Right renal cortex interstitium (tissue), 3 donors: Measurements from ENCODE around the gene SLC23A3. TPM values are rescaled to one million over a fixed set of nuclear protein-coding genes. Genes with fewer than 3 reads are reported as not detected.
"Not testable (repeated sequence)": the region's sequence is repeated elsewhere in the genome, so short reads cannot be mapped to it uniquely, and the experiment has no call there.

Source experiments
- DNase-seq, 3 donors: peaks; one replicate each; pipeline ENCODE4 v3.0.0-alpha.2; 2013; ENCODE audit warnings: low read depth in 3 of 3, low spot score in 2 of 3
- polyA plus RNA-seq, 3 donors: library from polyadenylated mRNA; unstranded; fragments of 120-200 nt; gene quantifications; one replicate each; pipeline ENCODE4 v1.2.1, GENCODE V29; 2013; ENCODE audit not compliant: insufficient read length in 3 of 3

Gene SLC23A3
- polyA plus RNA-seq, 3 donors = 14.0 to 21.4 (median 17.8) TPM

DNA sequence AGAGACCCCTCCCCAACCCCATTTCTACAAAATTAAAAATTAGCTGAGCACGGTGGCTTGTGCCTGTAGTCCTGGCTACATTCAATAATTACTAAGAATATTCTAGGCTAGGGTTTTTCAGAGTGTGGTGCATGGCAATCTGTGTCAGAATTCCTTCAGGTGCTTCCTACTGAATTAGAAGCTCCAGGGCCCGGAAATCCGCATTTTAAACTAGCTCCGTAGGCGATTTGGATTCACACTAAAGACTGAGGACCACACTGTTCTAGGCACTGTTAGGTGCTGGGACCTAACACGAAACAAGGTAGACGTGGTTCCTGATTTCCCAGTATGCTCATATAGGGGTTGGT lies 36.1 kb upstream of the SLC23A3 start:
- DNase-seq = no peak

DNA sequence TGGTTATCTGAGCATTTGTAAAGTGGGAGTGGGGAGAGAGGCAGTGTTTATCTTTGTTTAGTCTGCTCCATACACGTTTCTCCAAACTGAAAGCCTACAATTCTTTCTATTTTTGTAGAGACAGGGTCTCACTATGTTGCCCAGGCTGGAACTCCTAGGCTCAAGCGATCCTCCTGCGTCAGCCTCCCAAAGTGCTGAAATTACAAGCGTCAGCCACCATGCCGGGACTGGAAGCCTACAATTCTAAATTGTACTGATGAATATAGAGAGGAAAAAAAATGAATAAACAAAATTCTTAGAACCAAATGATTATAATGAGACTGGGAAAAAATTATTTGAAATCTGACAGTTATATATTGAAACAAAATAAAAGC lies 35.3 kb upstream of the SLC23A3 start:
- no peak for DNase-seq

DNA sequence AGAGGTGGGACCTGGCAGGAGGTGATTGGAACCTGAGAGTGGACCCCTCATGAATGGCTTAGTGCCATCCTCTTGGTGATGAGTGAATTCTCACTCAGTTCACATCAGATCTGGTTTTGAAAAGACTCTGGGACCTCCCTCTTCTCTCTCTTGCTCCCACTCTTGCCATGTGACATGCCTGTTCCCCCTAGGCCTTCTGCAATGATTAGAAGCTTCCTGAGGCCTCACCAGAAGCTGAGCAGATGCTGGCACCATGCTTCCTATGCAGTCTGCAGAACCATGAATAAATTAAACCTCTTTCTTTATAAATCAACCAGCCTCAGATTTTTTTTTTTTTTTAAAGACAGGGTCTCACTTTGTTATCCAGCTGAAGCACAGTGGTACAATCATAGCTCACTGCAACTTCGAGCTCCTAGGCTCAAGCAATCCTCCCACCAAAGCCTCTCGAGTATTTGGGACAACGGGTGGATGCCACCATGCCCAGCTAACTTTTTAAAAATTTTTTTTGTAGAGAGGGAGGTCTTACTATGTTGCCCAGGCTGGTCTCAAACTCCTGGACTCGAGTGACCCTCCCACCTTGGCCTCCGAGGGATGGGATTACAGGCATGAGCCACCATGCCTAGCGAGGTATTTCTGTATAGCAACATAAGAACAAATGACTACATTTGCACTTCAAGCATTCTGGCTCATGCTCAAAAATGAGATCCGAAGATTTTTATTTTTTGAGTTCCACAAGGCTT lies 34.8 kb upstream of the SLC23A3 start:
- DNase-seq = no peak

DNA sequence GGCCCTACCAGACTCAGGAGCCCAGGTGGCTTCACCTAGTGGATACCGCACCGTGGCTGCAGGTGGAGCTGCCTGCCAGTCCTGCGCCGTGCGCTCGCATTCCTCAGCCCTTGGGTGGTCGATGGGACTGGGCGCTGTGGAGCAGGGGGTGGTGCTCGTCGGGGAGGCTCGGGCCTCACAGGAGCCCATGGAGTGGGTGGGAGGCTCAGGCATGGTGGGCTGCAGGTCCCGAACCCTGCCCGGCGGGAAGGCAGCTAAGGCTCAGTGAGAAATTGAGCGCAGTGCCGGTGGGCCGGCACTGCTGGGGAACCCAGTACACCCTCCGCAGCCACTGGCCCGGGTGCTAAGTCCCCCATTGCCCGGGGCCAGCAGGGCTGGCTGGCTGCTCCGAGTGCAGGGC lies 31.5 kb upstream of the SLC23A3 start:
- not testable (repeated sequence) for DNase-seq

DNA sequence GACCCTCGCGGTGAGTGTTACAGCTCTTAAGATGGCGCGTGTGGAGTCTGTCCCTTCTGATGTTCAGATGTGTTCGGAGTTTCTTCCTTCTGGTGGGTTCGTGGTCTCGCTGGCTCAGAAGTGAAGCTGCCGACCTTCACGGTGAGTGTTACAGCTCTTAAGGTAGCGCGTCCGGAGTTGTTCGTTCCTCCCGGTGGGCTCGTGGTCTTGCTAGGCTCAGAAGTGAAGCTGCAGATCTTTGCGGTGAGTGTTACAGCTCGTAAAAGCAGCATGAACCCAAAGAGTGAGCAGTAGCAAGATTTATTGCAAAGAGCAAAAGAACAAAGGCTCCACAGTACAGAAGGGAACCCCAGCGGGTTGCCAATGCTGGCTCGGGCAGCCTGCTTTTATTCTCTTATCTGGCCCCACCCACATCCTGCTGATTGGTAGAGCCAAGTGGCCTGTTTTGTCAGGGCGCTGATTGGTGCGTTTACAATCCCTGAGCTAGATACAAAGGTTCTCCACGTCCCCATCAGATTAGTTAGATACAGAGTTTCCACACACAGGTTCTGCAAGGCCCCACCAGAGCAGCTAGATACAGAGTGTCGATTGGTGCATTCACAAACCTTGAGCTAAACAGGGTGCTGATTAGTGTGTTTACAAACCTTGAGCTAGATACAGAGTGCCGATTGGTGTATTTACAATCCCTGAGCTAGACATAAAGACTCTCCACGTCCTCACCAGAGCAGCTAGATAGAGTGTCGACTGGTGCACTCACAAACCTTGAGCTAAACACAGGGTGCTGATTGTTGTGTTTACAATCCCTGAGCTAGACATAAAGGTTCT lies 30.9 kb upstream of the SLC23A3 start:
- DNase-seq = not testable (repeated sequence)

DNA sequence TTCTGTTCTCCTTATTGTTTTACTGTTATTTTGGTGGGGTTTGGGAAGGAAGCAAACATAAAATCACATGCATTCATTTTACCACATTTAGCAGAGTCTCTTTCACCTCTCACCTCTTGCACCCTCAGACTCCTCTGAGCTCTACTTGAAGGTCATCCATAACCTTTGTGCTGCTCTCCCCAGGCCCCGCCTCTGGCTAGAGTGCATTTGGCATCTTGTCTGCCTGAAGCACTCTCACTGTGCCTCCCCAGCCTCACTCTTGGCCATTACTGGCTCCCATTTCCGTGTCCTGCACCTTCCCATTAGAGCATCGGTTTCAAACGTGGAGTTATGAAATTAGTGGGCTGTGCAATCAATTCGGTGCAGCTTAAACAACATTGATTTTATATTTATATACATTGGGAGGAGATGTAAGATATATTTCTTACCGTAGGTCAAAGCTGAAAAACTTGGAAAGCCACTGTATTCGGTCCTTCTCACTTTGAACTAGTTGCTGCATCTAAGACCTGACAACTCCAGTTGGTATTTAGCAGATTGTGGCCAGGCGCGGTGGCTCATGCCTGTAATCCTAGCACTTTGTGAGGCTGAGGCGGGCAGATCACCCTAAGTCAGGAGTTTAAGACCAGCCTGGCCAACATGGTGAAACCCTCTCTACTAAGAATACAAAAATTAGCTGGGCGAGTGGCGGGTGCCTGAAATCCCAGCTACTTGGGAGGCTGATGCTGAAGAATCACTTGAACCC lies 29.8 kb upstream of the SLC23A3 start:
- no peak for DNase-seq

DNA sequence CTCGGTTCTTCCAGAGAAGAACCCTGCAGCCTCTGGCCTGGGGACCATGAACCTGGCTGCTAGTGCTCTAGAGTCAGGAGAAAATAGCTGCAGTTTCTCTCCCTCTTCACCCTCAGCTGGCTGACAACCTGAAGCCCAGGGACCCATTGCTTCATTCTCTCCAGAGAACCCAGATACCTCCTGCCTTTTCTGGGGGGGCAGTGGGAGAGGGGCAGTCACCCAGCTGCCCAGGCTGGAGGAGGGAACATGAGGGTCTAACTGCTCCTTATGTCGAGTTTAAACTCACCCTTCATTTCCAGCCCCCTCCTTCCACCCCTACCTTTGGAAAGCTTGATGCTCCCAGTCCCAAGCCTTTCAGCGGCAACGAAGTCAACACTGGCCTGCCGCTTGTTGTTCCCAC lies 29.1 kb upstream of the SLC23A3 start:
- no peak for DNase-seq

DNA sequence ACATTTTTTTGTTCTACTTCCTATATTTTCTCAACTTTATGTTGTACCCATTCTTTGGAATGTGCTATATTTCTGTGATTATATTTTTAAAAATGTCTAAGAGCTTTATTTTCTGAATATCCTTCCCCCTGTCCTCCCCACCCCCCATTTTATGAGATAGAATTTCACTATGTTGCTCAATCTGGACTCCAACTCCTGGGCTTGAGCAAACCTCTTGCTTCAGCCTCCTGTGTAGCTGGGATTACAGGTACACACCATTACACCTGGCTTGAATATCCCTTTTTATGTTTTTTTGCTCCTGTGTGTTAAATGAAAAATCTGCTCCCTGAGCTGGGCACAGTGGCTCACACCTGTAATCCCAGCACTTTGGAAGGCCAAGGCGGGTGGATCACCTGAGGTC lies 27.6 kb upstream of the SLC23A3 start:
- DNase-seq = no peak

DNA sequence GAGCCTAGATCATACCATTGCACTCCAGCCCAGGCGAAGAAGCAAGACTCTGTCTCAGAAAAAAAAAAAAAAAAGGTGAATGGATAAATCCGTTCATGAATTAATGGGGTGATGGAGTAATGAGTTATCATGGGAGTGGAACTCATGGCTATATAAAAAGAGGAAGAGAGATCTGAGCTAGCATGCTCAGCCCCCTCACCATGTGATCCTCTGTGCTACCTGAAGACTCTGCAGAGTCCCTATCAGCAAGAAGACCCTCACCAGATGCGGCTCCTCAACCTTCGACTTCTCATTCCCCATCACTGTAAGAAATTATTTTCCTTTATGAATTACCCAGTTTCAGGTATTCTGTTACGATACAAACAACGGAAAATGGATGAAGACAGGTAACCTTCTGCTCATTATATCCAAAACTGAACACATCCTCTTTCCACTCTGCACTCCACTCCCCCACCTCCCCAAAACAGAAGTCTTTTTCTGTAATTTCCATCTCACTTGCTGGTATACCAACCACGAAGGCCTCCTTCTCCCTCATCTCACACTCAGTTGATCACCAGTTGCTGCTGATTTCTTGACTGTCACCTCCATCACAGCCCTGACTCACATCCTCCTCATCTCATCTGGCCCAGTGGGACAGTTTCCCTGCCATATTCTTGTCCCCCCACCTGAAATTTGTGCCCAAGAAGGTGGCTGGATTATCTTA lies 17.1 kb upstream of the SLC23A3 start:
- DNase-seq = no peak

DNA sequence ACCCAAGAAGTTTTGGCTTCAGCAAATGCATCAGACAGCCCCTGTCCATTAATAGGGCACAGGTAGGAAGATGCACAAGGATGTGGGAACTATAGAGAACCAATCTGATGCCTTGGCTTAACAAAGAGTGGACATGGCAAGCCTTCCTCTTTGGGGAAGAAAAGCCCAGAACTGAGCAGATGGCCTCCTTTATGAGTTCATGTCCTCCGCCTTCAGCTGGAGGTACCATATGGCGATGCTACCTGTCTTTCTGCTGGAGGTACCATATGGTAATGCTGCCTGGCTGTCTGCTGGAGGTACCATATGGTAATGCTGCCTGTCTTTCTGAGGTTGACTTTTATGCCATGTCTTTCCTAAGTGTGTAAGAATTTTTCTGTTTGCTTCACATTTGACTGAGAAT lies 14.3 kb upstream of the SLC23A3 start:
- no peak for DNase-seq

DNA sequence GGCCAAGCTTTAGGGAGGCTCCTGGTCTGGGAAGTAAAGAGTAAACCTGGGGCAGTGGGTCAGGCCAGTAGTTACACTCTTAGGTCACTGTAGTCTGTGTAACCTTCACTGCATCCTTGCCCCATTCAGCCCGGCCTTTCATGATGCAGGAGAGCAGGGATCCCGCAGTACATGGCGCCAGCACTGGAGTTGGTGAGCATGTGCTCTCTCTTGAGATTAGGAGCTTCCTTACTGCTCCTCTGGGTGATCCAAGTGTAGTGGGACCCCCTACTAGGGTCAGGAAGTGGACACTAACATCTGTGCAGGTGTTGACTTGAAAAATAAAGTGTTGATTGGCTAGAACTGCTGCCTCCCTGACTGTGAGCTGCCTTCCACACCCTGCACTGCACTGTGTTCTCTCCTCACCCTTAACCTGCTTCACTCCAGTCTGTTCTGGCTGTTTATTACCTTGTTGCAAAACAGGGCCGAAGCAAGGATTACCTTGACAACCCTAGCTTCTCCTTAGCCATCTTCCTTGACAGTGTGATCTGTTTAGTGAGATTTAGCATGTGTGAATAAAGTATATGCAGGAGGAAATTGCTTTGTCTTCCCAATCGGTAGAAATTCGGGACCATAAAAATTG lies 13.4 kb upstream of the SLC23A3 start:
- DNase-seq = no peak

DNA sequence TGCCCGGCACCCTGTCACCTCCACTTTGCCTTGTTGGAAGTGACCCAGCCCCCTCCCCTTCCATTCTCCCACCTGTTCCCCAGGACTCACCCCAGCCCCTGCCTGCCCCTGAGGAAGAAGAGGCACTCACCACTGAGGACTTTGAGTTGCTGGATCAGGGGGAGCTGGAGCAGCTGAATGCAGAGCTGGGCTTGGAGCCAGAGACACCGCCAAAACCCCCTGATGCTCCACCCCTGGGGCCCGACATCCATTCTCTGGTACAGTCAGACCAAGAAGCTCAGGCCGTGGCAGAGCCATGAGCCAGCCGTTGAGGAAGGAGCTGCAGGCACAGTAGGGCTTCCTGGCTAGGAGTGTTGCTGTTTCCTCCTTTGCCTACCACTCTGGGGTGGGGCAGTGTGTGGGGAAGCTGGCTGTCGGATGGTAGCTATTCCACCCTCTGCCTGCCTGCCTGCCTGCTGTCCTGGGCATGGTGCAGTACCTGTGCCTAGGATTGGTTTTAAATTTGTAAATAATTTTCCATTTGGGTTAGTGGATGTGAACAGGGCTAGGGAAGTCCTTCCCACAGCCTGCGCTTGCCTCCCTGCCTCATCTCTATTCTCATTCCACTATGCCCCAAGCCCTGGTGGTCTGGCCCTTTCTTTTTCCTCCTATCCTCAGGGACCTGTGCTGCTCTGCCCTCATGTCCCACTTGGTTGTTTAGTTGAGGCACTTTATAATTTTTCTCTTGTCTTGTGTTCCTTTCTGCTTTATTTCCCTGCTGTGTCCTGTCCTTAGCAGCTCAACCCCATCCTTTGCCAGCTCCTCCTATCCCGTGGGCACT lies 12.7 kb upstream of the SLC23A3 start:
- DNase-seq = no peak

DNA sequence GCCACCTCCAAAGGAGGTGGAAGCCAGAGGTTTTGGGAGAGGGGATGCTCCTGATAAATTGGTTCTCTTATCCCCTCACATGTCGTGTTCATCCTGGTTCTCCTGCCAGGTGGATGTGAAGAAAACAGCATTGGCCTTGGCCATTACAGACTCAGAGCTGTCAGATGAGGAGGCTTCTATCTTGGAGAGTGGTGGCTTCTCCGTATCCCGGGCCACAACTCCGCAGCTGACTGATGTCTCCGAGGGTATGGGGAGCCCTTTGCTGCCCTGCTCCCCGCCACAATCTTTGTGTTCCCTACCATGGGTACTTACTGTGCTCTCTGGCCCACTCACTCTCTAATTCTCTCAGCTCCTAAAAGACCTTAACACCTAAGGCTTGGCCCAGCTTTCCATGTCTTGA lies 11.7 kb upstream of the SLC23A3 start:
- DNase-seq = no peak

DNA sequence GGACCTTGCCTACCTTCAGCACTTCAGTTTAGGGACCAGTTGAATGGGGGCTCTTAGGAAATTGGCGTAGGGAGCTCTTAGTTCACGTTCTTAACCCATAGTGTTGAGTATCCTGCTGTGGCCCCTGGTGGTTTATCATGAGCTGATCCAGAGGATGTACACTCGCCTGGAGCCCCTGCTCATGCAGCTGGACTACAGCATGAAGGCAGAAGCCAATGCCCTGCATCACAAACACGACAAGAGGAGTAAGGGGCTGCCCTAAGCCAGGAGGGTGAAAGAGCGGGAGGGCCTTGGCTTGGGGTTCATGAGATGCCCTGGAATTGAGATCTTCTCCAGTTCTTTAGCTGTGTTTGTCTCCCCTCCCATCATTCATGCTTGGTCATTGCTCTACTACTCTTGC lies 11.1 kb upstream of the SLC23A3 start:
- DNase-seq = no peak

DNA sequence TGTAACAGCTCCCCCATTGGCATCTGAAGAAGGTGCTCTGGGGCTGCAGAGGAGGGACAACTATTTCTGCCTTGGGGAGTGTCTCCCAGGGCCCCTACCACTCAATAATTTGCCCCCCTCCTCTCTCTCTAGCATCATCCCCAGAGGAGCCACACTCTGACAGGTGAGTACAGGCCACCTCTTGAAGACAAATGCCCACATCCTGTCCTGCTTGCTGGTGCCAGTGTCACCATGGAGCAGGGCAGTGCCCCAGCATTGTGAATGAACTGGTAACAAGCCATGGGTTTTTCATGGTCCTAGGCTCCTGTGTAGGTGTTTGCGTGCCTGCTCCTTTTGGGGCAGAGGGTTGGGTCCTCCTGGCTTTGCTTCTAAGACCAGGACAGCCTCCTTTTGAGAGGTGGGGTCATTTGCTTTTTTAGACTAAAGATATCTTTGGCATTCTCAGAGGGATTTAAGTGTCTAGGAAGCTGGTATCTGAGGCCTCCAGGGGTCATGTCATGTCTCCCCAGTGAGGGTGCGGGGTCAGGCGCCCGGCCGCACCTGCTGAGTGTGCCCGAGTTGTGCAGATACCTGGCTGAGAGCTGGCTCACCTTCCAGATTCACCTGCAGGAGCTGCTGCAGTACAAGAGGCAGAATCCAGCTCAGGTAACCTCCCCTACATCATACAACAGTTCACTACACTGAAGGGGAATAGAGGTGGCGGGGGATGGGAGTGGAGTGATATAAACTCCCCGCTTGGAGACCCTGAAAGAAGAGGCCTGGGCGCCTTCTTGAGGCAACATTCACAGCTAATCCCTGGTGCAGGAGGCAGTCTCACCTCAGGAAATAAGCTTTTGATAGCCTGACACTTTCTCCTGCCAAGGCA lies 10.0 kb upstream of the SLC23A3 start:
- DNase-seq = no peak

DNA sequence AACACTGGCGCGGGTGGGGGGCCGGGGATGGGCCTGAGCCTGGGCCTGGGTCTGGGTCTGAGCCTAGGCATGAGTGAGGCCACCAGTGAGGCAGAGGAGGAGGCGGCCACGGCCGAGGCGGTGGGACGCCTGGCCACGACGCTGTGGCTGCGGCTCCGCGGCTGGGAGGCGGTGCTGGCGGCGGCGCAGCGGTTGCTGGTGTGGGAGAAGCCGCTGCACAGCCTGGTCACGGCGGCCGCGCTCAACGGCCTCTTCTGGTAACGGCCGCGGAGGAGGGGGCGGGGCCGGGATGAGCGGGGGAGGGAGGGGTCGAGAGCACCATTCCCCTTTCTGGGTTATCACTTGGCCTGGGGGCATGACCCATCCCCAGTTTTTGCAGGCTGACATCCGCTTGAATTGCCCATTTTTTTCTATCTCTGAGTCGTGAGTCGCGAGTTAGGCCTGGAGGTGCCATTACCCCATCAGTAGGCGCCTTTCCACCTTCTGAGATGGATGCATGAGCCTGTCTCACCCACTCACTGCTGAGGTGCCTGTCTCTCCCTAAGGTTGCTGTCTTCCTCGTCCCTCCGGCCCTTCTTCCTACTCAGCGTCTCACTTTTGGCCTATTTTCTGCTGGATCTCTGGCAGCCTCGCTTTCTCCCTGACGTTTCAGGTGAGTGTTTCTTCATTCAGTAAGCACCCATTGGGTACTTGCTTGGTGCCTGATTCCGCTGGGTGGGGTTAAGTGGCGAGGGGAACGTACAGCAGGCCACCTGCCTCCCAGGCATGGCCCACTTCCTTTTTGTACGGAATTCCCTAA lies 8.7 kb upstream of the SLC23A3 start:
- no peak for DNase-seq

DNA sequence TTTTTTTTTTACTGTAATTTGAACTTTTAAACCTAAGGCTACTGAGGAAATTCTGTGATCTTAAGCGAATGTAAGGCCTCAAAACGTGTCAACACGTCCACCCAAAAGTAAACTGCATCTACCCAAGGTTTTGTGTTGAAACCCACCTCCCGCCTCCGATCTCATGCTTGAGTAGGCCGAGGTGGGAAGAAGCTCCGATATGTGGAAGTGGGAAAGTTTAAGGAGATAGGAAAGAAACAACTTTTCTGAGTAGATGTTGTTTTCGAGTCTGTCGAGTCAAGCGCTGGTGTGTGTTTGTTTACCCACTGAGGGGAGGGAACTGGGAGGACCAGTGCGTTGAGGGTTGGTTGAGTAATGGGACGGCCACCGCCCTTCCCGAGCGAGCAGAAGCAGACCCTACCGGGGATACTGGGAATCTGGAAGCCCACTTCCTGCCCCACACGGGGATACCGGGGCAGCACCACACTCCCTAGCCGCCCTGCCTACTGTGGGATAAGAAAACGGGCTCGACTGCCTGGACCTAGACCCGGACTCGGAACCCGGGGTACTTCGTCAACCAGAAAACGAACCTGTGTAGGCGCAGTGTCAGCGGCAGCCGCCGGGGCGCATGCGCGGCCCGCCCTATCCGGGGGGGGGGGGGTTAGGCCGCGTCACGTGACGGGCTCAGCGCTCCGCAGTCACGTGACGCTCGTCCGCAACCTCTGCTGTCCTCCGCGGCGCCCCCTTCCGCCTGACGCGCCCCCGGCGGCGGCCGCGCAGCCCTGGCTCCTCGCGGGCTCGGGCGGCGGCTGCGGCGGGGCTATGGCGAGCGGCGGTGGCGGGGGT lies 7.9 kb upstream of the SLC23A3 start, which contains the start of gene RETREG2:
Gene RETREG2, plus strand, starts transcription at position 724 of the 825 bp plus-strand sequence. Its CDS starts 78 bp downstream, at position 802.
- peak; percentile 72 to 76 (median 75) for DNase-seq
